Measurements from ENCODE around the gene ZNF296.

GRCh38 chr19:45099467-45100191 is 23.4 kb upstream of the ZNF296 start:
- TF ChIP-seq CTCF (IDR thresholded peaks at IDR 0.05; ENCODE audit: poor library complexity) (no peak), EZH2 (IDR thresholded peaks at IDR 0.05; ENCODE audit: borderline replicate concordance) (no peak)
